ENCODE data around the gene NTRK3.

NTRK3 gene

DNA sequence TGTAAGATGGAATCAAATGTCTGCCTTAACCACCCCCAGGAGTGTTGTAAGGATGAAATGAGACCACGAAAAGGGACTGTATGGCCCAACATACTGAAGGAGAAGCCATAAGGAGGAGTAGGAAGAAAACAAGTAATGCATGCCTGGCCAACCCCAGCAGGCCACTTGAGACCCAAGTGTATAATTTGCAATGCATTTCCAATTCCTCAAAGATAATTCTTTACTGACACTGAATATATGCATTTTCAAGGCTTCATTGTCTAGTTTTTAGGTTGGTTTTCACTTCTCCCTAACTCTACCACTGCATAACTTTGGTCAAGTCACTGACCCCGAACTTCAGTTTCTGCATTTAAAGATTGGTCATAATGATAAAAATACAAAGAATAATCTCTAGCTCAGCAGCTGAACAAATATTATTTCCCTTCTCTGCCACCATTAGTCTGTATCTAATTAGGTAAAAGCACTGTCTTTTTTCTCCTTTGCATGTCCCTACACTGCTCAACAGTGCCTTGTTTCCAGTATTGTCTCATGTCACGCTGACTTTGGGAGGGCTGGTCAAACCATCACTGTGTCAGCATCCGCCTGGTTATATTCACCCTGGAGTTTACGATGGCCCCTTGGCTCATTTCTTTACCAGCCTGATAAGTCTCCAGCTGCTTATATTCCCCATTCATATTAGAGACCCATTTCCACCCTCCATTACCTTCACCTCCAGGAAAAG is 378.6 kb downstream of the NTRK3 start:
- no peak overlapping the region for H3K27ac ChIP-seq (ENCODE audit: poor library complexity, severe bottlenecking)

GRCh38 chr15:87877114-87877810 is 379.3 kb downstream of the NTRK3 start:
- Histone ChIP-seq H3K36me3 (ENCODE audit: low read depth) (no peaks in the 10 kb centered on the region), H3K9me3 (ENCODE audit: severe bottlenecking) (no peaks in the 10 kb centered on the region), H3K4me3 (ENCODE audit: severe bottlenecking) (no peak overlapping the region), H3K27me3 (ENCODE audit: insufficient read depth, poor library complexity, severe bottlenecking) (peaks cover 6% of the 10 kb centered on the region), H3K4me1 (ENCODE audit: insufficient read depth, poor library complexity, severe bottlenecking) (no peaks in the 10 kb centered on the region), H3K27ac (ENCODE audit: poor library complexity, severe bottlenecking) (no peak overlapping the region)
- ATAC-seq (ENCODE audit: low read depth) (peak; percentile 15; the same call in 1 of the 3 replicates), DNase-seq (ENCODE audit: low spot score) (no peak)
- TF ChIP-seq, protein P1, sequence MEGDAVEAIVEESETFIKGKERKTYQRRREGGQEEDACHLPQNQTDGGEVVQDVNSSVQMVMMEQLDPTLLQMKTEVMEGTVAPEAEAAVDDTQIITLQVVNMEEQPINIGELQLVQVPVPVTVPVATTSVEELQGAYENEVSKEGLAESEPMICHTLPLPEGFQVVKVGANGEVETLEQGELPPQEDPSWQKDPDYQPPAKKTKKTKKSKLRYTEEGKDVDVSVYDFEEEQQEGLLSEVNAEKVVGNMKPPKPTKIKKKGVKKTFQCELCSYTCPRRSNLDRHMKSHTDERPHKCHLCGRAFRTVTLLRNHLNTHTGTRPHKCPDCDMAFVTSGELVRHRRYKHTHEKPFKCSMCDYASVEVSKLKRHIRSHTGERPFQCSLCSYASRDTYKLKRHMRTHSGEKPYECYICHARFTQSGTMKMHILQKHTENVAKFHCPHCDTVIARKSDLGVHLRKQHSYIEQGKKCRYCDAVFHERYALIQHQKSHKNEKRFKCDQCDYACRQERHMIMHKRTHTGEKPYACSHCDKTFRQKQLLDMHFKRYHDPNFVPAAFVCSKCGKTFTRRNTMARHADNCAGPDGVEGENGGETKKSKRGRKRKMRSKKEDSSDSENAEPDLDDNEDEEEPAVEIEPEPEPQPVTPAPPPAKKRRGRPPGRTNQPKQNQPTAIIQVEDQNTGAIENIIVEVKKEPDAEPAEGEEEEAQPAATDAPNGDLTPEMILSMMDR (IDR thresholded peaks at IDR 0.05; ENCODE audit: poor library complexity, severe bottlenecking): no peak

More for the DNA sequence above, 378.6 kb downstream of the NTRK3 start:
- no peaks in the 10 kb centered on the region for H3K36me3 ChIP-seq (ENCODE audit: low read depth)
- no peak overlapping the region for H3K4me3 ChIP-seq (ENCODE audit: severe bottlenecking)
- no peaks in the 10 kb centered on the region for H3K9me3 ChIP-seq (ENCODE audit: severe bottlenecking)
- ATAC-seq (ENCODE audit: low read depth) (no peak), DNase-seq (ENCODE audit: low spot score) (no peak)
- H3K4me1 ChIP-seq (ENCODE audit: insufficient read depth, poor library complexity, severe bottlenecking): no peaks in the 10 kb centered on the region
- peaks cover 13% of the 10 kb centered on the region for H3K27me3 ChIP-seq (ENCODE audit: insufficient read depth, poor library complexity, severe bottlenecking)
- TF ChIP-seq, protein P1 (IDR thresholded peaks at IDR 0.05; ENCODE audit: poor library complexity, severe bottlenecking): no peak

GRCh38 chr15:87874896-87875711 is 381.4 kb downstream of the NTRK3 start:
- no peaks in the 10 kb centered on the region for H3K4me1 ChIP-seq (ENCODE audit: insufficient read depth, poor library complexity, severe bottlenecking)
- H3K36me3 ChIP-seq (ENCODE audit: low read depth): no peaks in the 10 kb centered on the region
- ATAC-seq (ENCODE audit: low read depth): no peak
- no peaks in the 10 kb centered on the region for H3K9me3 ChIP-seq (ENCODE audit: severe bottlenecking)
- H3K4me3 ChIP-seq (ENCODE audit: severe bottlenecking): no peak overlapping the region
- H3K27ac ChIP-seq (ENCODE audit: poor library complexity, severe bottlenecking): no peak overlapping the region
- TF ChIP-seq, protein P1 (IDR thresholded peaks at IDR 0.05; ENCODE audit: poor library complexity, severe bottlenecking): no peak
- DNase-seq (ENCODE audit: low spot score): no peak
- H3K27me3 ChIP-seq (ENCODE audit: insufficient read depth, poor library complexity, severe bottlenecking): no peaks in the 10 kb centered on the region

DNA sequence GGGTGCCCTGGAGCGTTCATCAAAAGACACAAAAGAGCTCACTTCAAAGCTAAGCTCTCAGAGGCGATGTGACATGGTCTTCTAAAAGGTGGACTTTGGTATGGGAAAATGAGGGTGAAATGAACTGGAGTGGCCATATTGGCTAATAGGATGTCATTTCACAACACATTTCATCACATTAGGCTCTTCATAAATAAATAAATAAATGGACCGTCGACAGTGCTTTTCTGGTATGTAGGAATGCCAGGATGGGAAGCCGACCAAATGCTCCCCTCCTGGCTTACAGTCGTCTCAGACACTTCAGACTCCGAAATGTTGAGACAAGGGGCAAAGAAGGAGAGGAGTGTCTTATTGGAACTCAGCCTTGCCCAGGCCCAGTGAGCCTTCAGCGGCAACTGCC is 383.0 kb downstream of the NTRK3 start:
- Histone ChIP-seq H3K4me1 (ENCODE audit: insufficient read depth, poor library complexity, severe bottlenecking) (no peaks in the 10 kb centered on the region), H3K4me3 (ENCODE audit: severe bottlenecking) (no peak overlapping the region), H3K27ac (ENCODE audit: poor library complexity, severe bottlenecking) (no peak overlapping the region), H3K27me3 (ENCODE audit: insufficient read depth, poor library complexity, severe bottlenecking) (no peaks in the 10 kb centered on the region), H3K36me3 (ENCODE audit: low read depth) (no peaks in the 10 kb centered on the region), H3K9me3 (ENCODE audit: severe bottlenecking) (no peaks in the 10 kb centered on the region)
- no peak for DNase-seq (ENCODE audit: low spot score)
- TF ChIP-seq, protein P1 (IDR thresholded peaks at IDR 0.05; ENCODE audit: poor library complexity, severe bottlenecking): no peak
- ATAC-seq (ENCODE audit: low read depth): no peak

Data from RWPE2 (cell line).